Measurements from ENCODE around the gene DUSP6. TPM values are rescaled to one million over a fixed set of nuclear protein-coding genes. Genes with fewer than 3 reads are reported as not detected.

The DUSP6 gene
- total and polyA plus RNA-seq, 2 of the 13 experiments (the other 11 are each of a cell fraction or from before 2014, with no cell fraction given): 40.9 to 161 TPM

DNA sequence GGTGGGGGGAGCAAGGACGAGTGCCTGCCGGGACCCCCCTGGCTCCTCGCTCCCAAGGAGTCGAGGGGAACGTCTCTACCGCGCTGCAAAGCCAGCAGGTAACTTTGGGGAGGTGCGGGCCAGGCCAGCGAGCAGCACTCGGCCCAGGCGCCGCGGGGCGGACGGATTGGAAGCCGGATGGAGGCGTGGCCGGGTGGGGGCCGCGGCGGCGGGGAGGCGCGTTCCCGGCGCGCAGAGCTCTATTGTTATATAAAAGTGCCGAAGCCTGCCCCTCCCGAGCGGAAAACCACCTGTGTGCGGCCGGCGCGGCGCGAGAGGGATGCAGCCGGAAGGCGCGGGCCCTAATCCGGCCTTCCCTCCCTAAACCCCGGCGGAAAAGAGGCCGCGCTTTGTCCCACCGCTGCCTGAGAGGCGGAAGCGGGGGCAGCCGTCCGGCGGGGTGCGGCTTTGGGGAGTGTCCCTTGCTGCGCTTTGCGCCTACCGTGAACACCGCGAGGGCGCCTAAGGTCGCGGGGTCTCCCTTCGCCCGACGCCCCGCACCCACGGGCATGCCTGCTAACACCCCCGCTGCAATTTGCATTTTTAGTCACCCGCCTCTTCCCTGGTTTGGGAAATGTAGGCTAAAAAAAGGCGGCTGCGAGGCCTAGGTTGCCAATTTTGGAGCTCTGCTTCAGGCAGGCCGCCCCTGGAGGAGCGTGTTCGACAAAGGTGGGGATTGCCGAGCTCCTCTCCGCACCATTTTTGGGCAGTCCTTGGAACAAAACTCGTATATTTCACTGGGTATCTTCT lies 1.7 kb upstream of the DUSP6 start (continued):
- TF ChIP-seq, protein P1, sequence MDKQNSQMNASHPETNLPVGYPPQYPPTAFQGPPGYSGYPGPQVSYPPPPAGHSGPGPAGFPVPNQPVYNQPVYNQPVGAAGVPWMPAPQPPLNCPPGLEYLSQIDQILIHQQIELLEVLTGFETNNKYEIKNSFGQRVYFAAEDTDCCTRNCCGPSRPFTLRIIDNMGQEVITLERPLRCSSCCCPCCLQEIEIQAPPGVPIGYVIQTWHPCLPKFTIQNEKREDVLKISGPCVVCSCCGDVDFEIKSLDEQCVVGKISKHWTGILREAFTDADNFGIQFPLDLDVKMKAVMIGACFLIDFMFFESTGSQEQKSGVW (CRISPR knock-in tag; IDR thresholded peaks at IDR 0.05; ENCODE audit: borderline replicate concordance): no peak
- no peak for TF ChIP-seq ZNF468 (CRISPR knock-in tag; IDR thresholded peaks at IDR 0.05)
- peak; percentile 28; the same call in 1 of the 2 replicates for TF ChIP-seq CREM (IDR thresholded peaks at IDR 0.05)
- TF ChIP-seq CREM (CRISPR knock-in tag; IDR thresholded peaks at IDR 0.05): no peak
- TF ChIP-seq GTF3A (CRISPR knock-in tag; conservative IDR thresholded peaks at IDR 0.05): no peak
- 0 out of 2 replicates have a peak, but pooled peaks have one; percentile 13 for TF ChIP-seq ZNF44 (CRISPR knock-in tag; IDR thresholded peaks at IDR 0.05)
- TF ChIP-seq ZNF124 (CRISPR knock-in tag; IDR thresholded peaks at IDR 0.05): 0 out of 2 replicates have a peak, but pooled peaks have one; percentile 53
- TF ChIP-seq MTF2 (CRISPR knock-in tag; IDR thresholded peaks at IDR 0.05; ENCODE audit: borderline replicate concordance): 0 out of 2 replicates have a peak, but pooled peaks have one; percentile 57
- no peak for TF ChIP-seq GPN1 (CRISPR knock-in tag; IDR thresholded peaks at IDR 0.05; ENCODE audit: borderline replicate concordance)
- TF ChIP-seq SOX5 (CRISPR knock-in tag; IDR thresholded peaks at IDR 0.05; ENCODE audit: borderline replicate concordance): peak; percentile 86
- TF ChIP-seq HNRNPK (IDR thresholded peaks at IDR 0.05; ENCODE audit: low read depth, low read length, poor library complexity, severe bottlenecking): peak; percentile 54
- no peak for TF ChIP-seq ZNF296 (CRISPR knock-in tag; conservative IDR thresholded peaks at IDR 0.05)
- TF ChIP-seq, protein P2, sequence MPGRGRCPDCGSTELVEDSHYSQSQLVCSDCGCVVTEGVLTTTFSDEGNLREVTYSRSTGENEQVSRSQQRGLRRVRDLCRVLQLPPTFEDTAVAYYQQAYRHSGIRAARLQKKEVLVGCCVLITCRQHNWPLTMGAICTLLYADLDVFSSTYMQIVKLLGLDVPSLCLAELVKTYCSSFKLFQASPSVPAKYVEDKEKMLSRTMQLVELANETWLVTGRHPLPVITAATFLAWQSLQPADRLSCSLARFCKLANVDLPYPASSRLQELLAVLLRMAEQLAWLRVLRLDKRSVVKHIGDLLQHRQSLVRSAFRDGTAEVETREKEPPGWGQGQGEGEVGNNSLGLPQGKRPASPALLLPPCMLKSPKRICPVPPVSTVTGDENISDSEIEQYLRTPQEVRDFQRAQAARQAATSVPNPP (CRISPR knock-in tag; IDR thresholded peaks at IDR 0.05): 0 out of 2 replicates have a peak, but pooled peaks have one; percentile 53
- peak; percentile 44; the same call in 1 of the 2 replicates for TF ChIP-seq HNF4A (CRISPR knock-in tag; IDR thresholded peaks at IDR 0.05)
- no peak for TF ChIP-seq ATF7 (IDR thresholded peaks at IDR 0.05)
- TF ChIP-seq ATF7 (CRISPR knock-in tag; IDR thresholded peaks at IDR 0.05): no peak
- peak; percentile 79; the same call in 1 of the 2 replicates for TF ChIP-seq ZNF567 (CRISPR knock-in tag; IDR thresholded peaks at IDR 0.05; ENCODE audit: borderline replicate concordance)
- TF ChIP-seq ZBTB1 (CRISPR knock-in tag; IDR thresholded peaks at IDR 0.05; ENCODE audit: borderline replicate concordance): no peak
- TF ChIP-seq, protein P3, sequence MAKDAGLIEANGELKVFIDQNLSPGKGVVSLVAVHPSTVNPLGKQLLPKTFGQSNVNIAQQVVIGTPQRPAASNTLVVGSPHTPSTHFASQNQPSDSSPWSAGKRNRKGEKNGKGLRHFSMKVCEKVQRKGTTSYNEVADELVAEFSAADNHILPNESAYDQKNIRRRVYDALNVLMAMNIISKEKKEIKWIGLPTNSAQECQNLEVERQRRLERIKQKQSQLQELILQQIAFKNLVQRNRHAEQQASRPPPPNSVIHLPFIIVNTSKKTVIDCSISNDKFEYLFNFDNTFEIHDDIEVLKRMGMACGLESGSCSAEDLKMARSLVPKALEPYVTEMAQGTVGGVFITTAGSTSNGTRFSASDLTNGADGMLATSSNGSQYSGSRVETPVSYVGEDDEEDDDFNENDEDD (CRISPR knock-in tag; IDR thresholded peaks at IDR 0.05; ENCODE audit: borderline replicate concordance): peak; percentile 33; the same call in 1 of the 2 replicates
- TF ChIP-seq, protein P4, sequence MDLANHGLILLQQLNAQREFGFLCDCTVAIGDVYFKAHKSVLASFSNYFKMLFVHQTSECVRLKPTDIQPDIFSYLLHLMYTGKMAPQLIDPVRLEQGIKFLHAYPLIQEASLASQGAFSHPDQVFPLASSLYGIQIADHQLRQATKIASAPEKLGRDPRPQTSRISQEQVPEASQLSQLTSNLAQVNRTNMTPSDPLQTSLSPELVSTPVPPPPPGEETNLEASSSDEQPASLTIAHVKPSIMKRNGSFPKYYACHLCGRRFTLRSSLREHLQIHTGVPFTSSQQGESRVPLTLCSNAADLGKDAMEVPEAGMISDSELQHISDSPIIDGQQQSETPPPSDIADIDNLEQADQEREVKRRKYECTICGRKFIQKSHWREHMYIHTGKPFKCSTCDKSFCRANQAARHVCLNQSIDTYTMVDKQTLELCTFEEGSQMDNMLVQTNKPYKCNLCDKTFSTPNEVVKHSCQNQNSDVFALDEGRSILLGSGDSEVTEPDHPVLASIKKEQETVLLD (CRISPR knock-in tag; IDR thresholded peaks at IDR 0.05; ENCODE audit: low read depth): peak; percentile 80
- TF ChIP-seq KLF9 (CRISPR knock-in tag; IDR thresholded peaks at IDR 0.05; ENCODE audit: low read depth): no peak
- TF ChIP-seq DNMT3B (CRISPR knock-in tag; conservative IDR thresholded peaks at IDR 0.05): no peak
- TF ChIP-seq SALL2 (CRISPR knock-in tag; IDR thresholded peaks at IDR 0.05): peak; percentile 57; the same call in 1 of the 2 replicates
- TF ChIP-seq RAD21 (CRISPR knock-in tag; IDR thresholded peaks at IDR 0.05): peak; percentile 46; the same call in 1 of the 2 replicates
- peak; percentile 2; the same call in 1 of the 2 replicates for TF ChIP-seq ZNF768 (CRISPR knock-in tag; IDR thresholded peaks at IDR 0.05)
- TF ChIP-seq ZNF547 (CRISPR knock-in tag; IDR thresholded peaks at IDR 0.05): peak; percentile 51; the same call in 1 of the 2 replicates
